T-helper 2 cell treated with Interferon-gamma antibody and Interleukin-4, amounts not matched to agents 5 μg/mL and 100 μg/mL, for 36 hours (primary cell): ENCODE measurements around the gene EMC6.

Source experiments
- DNase-seq: peaks from one replicate; pipeline ENCODE4 v3.0.0; 2021; ENCODE audit warnings: low spot score
- H3K27ac Mint-ChIP-seq: one replicate; pipeline ENCODE4 v1.8.0; 2021; ENCODE audit warnings: mild to moderate bottlenecking, mixed read lengths
- H3K27me3 Mint-ChIP-seq: one replicate; pipeline ENCODE4 v1.8.0; 2021; ENCODE audit warnings: low read depth, mixed read lengths
- H3K36me3 Mint-ChIP-seq: one replicate; pipeline ENCODE4 v1.8.0; 2021; ENCODE audit warnings: low read depth, mixed read lengths
- H3K4me1 Mint-ChIP-seq: one replicate; pipeline ENCODE4 v1.8.0; 2021; ENCODE audit warnings: low read depth, mixed read lengths
- H3K4me3 Mint-ChIP-seq: one replicate; pipeline ENCODE4 v1.8.0; 2022; ENCODE audit warnings: mild to moderate bottlenecking, moderate library complexity, mixed read lengths
- H3K9me3 Mint-ChIP-seq: one replicate; pipeline ENCODE4 v1.8.0; 2021; ENCODE audit warnings: mixed read lengths

EMC6 gene

GRCh38 chr17:3681565-3681964, 13.0 kb downstream of the EMC6 start:
- no peaks in the 10 kb centered on the region for H3K9me3 Mint-ChIP-seq
- H3K27ac Mint-ChIP-seq, result peak overlapping the region; percentile 41
- DNase-seq, result no peak
- H3K27me3 Mint-ChIP-seq, result no peaks in the 10 kb centered on the region
- no peak overlapping the region for H3K4me3 Mint-ChIP-seq
- H3K36me3 Mint-ChIP-seq, result peaks cover 31% of the 10 kb centered on the region
- H3K4me1 Mint-ChIP-seq, result peaks cover 10% of the 10 kb centered on the region

- H3K9me3 Mint-ChIP-seq, result no peaks in the 10 kb centered on the region
- H3K27ac Mint-ChIP-seq, result peak overlapping the region; percentile 47
- no peak overlapping the region for H3K4me3 Mint-ChIP-seq
- H3K4me1 Mint-ChIP-seq, result peaks cover 10% of the 10 kb centered on the region
- no peaks in the 10 kb centered on the region for H3K27me3 Mint-ChIP-seq
- DNase-seq, result no peak
- peaks cover 31% of the 10 kb centered on the region for H3K36me3 Mint-ChIP-seq
These were observed 13.4 kb downstream of the EMC6 start for GRCh38 chr17:3682033-3682432.

- peak; percentile 46 for DNase-seq
- H3K9me3 Mint-ChIP-seq, result no peaks in the 10 kb centered on the region
- H3K27me3 Mint-ChIP-seq, result no peaks in the 10 kb centered on the region
- peak overlapping the region; percentile 60 for H3K27ac Mint-ChIP-seq
- H3K4me1 Mint-ChIP-seq, result peaks cover 10% of the 10 kb centered on the region
- H3K4me3 Mint-ChIP-seq, result no peak overlapping the region
- peaks cover 26% of the 10 kb centered on the region for H3K36me3 Mint-ChIP-seq
These were observed 14.5 kb downstream of the EMC6 start for GRCh38 chr17:3683054-3683511.

- H3K27ac Mint-ChIP-seq, result no peak overlapping the region
- no peak for DNase-seq
- H3K9me3 Mint-ChIP-seq, result no peaks in the 10 kb centered on the region
- peaks cover 29% of the 10 kb centered on the region for H3K36me3 Mint-ChIP-seq
- no peaks in the 10 kb centered on the region for H3K27me3 Mint-ChIP-seq
- no peak overlapping the region for H3K4me3 Mint-ChIP-seq
- peaks cover 10% of the 10 kb centered on the region for H3K4me1 Mint-ChIP-seq
These were observed 16.6 kb downstream of the EMC6 start for GRCh38 chr17:3685174-3685573.

DNA sequence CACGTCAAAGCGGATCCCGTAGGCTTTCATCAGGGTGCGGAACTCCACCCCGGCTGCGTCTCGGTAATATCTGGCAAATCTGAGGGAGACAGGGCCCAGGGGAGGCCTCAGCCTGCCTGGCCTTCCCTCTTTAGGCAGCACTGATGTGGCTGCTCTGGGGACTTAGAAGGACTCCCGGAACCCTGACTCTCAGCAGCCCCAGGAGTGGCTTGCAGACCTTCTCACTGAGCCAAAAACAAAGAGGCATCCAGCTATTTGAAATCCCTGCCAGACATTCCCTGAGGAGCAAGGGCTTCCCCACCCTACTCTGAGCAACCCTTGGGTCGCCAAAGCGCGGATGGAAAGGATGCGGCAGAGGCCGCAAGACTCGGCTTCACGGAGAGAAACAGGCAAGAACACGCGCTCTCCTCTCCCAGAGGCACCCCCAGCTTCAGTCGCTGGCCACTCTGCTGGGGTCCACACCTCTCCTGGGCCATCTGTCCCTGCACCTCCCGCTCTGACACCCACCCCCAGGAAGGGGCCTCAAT, 19.5 kb downstream of the EMC6 start:
- Mint-ChIP-seq H3K4me1 (peaks cover 12% of the 10 kb centered on the region), H3K27ac (no peak overlapping the region), H3K27me3 (no peaks in the 10 kb centered on the region), H3K36me3 (peaks cover 23% of the 10 kb centered on the region), H3K9me3 (no peaks in the 10 kb centered on the region), H3K4me3 (no peak overlapping the region)
- no peak for DNase-seq

- Mint-ChIP-seq H3K4me1 (peaks cover 13% of the 10 kb centered on the region), H3K9me3 (no peaks in the 10 kb centered on the region), H3K27me3 (no peaks in the 10 kb centered on the region), H3K4me3 (no peak overlapping the region), H3K36me3 (peaks cover 19% of the 10 kb centered on the region), H3K27ac (no peak overlapping the region)
- DNase-seq, result no peak
These were observed 20.2 kb downstream of the EMC6 start for GRCh38 chr17:3688852-3689261.

DNA sequence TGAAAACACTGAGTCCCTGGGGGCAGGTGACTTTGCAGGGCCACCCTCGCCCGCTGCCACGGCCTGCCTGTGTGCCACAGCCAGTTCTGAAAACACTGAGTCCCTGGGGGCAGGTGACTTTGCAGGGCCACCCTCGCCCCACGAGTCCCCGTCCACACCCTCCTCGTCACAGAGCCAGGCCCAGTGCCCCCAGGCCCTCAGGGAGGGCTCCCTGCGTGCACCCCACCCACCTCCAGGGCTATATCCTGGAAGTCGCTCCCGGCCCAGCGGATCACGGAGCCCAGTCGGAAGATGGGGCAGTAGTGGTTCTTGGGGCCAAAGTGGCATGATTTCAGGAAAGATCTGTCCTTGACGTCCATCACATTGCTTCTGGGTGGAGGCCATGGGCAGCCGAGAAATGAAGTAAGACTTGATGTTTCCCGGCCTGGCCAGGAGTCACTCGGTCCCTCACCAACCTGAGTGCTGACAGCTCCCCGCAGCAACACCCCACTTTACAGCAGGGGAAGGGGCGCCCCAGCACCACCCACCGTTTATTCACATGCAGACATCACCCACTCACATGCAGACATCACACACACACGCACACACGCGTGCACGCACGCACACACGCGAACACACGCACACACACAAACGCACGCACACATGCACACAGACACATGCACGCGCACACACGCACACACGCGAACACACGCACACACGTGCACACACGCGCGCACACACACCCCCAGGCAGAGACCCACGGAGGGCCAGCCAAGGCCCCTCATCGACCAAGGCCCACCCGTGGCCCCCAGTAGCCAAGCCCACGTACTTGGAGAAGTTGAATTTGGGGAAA, 20.9 kb downstream of the EMC6 start:
- Mint-ChIP-seq H3K4me1 (peaks cover 19% of the 10 kb centered on the region), H3K27ac (peak overlapping the region; percentile 36), H3K27me3 (no peaks in the 10 kb centered on the region), H3K9me3 (no peaks in the 10 kb centered on the region), H3K36me3 (peaks cover 24% of the 10 kb centered on the region), H3K4me3 (no peak overlapping the region)
- DNase-seq, result no peak

DNA sequence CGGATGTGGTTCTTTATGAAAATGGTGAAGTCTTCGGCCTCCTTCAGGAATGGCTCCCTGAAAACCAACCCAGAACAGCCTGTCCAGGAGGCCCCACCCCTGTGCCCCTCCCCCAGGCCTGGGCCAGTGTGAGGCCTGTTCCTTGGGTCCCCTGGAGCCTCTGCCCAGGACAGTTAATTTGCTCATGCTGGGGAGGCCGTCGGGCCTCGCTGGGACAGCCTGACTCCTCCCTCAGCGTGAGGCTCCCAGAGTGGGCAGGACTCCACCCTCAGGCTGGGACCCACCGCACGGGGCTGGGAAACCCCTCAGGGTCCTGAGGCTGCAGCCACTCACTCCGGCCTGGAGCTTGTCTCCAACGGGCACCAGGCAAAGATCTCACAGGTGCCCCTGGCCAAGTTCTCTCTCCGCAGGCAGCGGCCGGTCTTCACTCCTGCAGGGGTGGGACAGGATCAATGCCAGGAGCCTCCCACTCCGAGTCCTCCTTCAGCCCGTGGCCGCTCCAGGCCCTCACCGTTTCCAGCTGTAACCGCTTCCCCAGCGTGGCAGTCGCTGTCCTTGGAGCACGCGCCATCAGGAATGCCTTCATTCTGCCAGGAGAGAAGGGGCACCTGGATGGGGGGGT, 21.6 kb downstream of the EMC6 start:
- Mint-ChIP-seq H3K4me1 (peaks cover 21% of the 10 kb centered on the region), H3K4me3 (no peak overlapping the region), H3K9me3 (no peaks in the 10 kb centered on the region), H3K27ac (no peak overlapping the region), H3K36me3 (peaks cover 25% of the 10 kb centered on the region), H3K27me3 (no peaks in the 10 kb centered on the region)
- no peak for DNase-seq

- H3K27me3 Mint-ChIP-seq, result no peaks in the 10 kb centered on the region
- peaks cover 25% of the 10 kb centered on the region for H3K36me3 Mint-ChIP-seq
- H3K4me1 Mint-ChIP-seq, result peaks cover 21% of the 10 kb centered on the region
- no peaks in the 10 kb centered on the region for H3K9me3 Mint-ChIP-seq
- H3K4me3 Mint-ChIP-seq, result no peak overlapping the region
- DNase-seq, result no peak
- H3K27ac Mint-ChIP-seq, result no peak overlapping the region
These were observed 23.0 kb downstream of the EMC6 start for GRCh38 chr17:3691617-3692067.

DNA sequence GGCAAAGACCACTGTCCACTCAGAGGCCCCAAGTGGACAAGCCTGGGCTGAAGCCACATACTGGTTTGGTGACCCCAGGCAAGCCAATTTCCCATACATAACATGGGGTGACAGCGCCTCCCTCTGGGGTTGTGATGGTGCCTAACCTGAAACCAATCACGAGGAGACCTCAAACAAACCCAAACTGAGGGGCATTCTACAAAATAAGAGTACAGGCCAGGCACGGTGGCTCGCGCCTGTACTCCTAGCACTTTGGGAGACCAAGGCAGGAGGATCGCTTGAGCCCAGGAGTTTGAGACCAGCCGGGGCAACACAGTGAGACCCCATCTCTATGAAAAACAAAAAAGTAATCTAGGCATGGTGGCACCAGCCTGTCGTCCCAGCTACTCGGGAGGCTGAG, 23.7 kb downstream of the EMC6 start:
- Mint-ChIP-seq H3K27ac (no peak overlapping the region), H3K27me3 (no peaks in the 10 kb centered on the region), H3K4me1 (peaks cover 21% of the 10 kb centered on the region), H3K9me3 (no peaks in the 10 kb centered on the region), H3K4me3 (no peak overlapping the region), H3K36me3 (peaks cover 25% of the 10 kb centered on the region)
- no peak for DNase-seq

- H3K4me3 Mint-ChIP-seq, result peak overlapping the region; percentile 56
- H3K36me3 Mint-ChIP-seq, result peaks cover 28% of the 10 kb centered on the region
- peaks cover 4% of the 10 kb centered on the region for H3K9me3 Mint-ChIP-seq
- no peak for DNase-seq
- H3K27ac Mint-ChIP-seq, result no peak overlapping the region
- H3K27me3 Mint-ChIP-seq, result no peaks in the 10 kb centered on the region
- H3K4me1 Mint-ChIP-seq, result peaks cover 21% of the 10 kb centered on the region
These were observed 24.5 kb downstream of the EMC6 start for GRCh38 chr17:3693141-3693540.

DNA sequence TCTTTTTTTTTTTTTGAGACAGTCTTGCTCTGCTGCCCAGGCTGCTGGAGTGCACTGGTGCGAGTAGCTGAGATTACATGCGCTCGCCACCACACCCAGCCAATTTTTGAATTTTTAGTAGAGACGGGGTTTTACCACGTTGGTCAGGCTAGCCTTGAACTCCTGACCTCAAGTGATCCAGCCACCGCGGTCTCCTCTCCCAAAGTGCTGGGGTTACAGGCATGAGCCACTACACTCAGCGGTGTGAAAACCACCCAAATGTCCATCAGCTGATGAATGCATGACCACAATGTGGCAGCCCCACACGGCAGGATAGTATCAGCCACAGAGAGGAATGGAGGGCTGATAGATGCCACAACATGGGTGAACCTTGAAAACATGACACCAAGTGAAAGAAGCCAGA, 25.2 kb downstream of the EMC6 start:
- Mint-ChIP-seq H3K4me3 (peak overlapping the region; percentile 93), H3K36me3 (peaks cover 24% of the 10 kb centered on the region), H3K9me3 (peaks cover 4% of the 10 kb centered on the region), H3K4me1 (peaks cover 21% of the 10 kb centered on the region), H3K27ac (peak overlapping the region; percentile 55), H3K27me3 (no peaks in the 10 kb centered on the region)
- peak; percentile 67 for DNase-seq

GRCh38 chr17:3695129-3695722, 26.6 kb downstream of the EMC6 start:
- Mint-ChIP-seq H3K36me3 (peaks cover 22% of the 10 kb centered on the region), H3K9me3 (peaks cover 4% of the 10 kb centered on the region), H3K27me3 (no peaks in the 10 kb centered on the region), H3K4me3 (peak overlapping the region; percentile 93), H3K4me1 (peaks cover 23% of the 10 kb centered on the region), H3K27ac (no peak overlapping the region)
- no peak for DNase-seq
